ENCODE data around the gene CORO2B. TPM values are rescaled to one million over a fixed set of nuclear protein-coding genes. Genes with fewer than 3 reads are reported as not detected.

Gene CORO2B, protein sequence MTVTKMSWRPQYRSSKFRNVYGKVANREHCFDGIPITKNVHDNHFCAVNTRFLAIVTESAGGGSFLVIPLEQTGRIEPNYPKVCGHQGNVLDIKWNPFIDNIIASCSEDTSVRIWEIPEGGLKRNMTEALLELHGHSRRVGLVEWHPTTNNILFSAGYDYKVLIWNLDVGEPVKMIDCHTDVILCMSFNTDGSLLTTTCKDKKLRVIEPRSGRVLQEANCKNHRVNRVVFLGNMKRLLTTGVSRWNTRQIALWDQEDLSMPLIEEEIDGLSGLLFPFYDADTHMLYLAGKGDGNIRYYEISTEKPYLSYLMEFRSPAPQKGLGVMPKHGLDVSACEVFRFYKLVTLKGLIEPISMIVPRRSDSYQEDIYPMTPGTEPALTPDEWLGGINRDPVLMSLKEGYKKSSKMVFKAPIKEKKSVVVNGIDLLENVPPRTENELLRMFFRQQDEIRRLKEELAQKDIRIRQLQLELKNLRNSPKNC
- 1 to 10 TPM in 3 of 4 donors, under 1 TPM in 1; 0.80 to 4.5 (median 2.3) TPM for total RNA-seq

- no peak for TF ChIP-seq POLR2A (IDR thresholded peaks at IDR 0.05)
- no peak for TF ChIP-seq CTCF (IDR thresholded peaks at IDR 0.05)
- DNase-seq (ENCODE audit: low spot score in 2 of 2) = no peak
- H3K4me3 ChIP-seq (ENCODE audit: low read depth, poor library complexity, severe bottlenecking) = peak within 1 kb of the TSS; percentile 32
- intact Hi-C loops (cut with DNase I; ENCODE audit: low total_unique reads) = no loop called here
- 2% methylated on average over 40 to 56 of the region's 95 CpGs for WGBS, 2 donors
These were observed at the start of gene CORO2B for GRCh38 chr15:68578980-68579935. CORO2B (plus strand) TSS chr15:68578993; CDS start chr15:68579263, 270 bp downstream.

- intact Hi-C loops (cut with DNase I; ENCODE audit: low total_unique reads) = no loop called here
- TF ChIP-seq POLR2A (IDR thresholded peaks at IDR 0.05) = no peak
- no peak for TF ChIP-seq CTCF (IDR thresholded peaks at IDR 0.05)
- 95% methylated on average over 2 of the region's 2 CpGs for WGBS, 2 donors
These were observed 47.2 kb upstream of the CORO2B start for GRCh38 chr15:68531387-68532179.

GRCh38 chr15:68536331-68537095, 42.3 kb upstream of the CORO2B start:
- no peak for DNase-seq (ENCODE audit: low spot score in 2 of 2)
- intact Hi-C loops (cut with DNase I; ENCODE audit: low total_unique reads) = no loop called here
- TF ChIP-seq POLR2A (IDR thresholded peaks at IDR 0.05) (no peak), CTCF (IDR thresholded peaks at IDR 0.05) (no peak)
- 42 to 51% methylated on average over 4 of the region's 4 CpGs for WGBS, 2 donors
- no peak overlapping the region for H3K4me3 ChIP-seq (ENCODE audit: low read depth, poor library complexity, severe bottlenecking)

More at GRCh38 chr15:68531387-68532179, 47.2 kb upstream of the CORO2B start:
- no peak overlapping the region for H3K4me3 ChIP-seq (ENCODE audit: low read depth, poor library complexity, severe bottlenecking)
- no peak for DNase-seq (ENCODE audit: low spot score in 2 of 2)

GRCh38 chr15:68537097-68537496, 41.7 kb upstream of the CORO2B start:
- H3K4me3 ChIP-seq (ENCODE audit: low read depth, poor library complexity, severe bottlenecking) = no peak overlapping the region
- no peak for DNase-seq (ENCODE audit: low spot score in 2 of 2)
- TF ChIP-seq CTCF (IDR thresholded peaks at IDR 0.05) (no peak), POLR2A (IDR thresholded peaks at IDR 0.05) (no peak)
- intact Hi-C loops (cut with DNase I; ENCODE audit: low total_unique reads) = no loop called here

DNA sequence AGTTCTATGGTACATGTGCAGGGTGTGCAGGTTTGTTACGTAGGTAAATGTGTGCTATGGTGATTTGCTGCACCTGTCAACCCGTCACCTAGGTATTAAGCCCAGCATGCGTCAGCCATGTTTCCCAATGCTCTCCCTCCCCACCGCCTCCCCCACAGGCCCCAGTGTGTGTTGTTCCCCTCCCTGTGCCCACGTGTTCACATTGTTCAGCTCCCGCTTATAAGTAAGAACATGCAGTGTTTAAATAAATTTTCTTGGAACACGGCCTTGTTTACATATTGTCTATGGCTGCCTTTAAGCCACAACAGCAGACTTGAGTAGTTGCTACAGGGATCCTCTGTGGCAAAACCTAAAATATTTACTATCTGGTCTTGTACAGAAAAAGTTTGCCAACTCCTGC, 41.3 kb upstream of the CORO2B start:
- H3K4me3 ChIP-seq (ENCODE audit: low read depth, poor library complexity, severe bottlenecking) = no peak overlapping the region
- intact Hi-C loops (cut with DNase I; ENCODE audit: low total_unique reads) = no loop called here
- 39 to 52% methylated on average over 7 of the region's 7 CpGs for WGBS, 2 donors
- TF ChIP-seq POLR2A (IDR thresholded peaks at IDR 0.05) (no peak), CTCF (IDR thresholded peaks at IDR 0.05) (no peak)
- DNase-seq (ENCODE audit: low spot score in 2 of 2) = no peak
